SHP77 treated with DMSO at 0.1 percent for 48 hours (cell line): Measurements from ENCODE around the gene NLGN1.

ENCODE experiments used
- DNase-seq: peaks from one replicate; lab custom pipeline; 2025; lab: John Stamatoyannopoulos, UW

NLGN1 gene

GRCh38 chr3:173725507-173725906 is 328.0 kb downstream of the NLGN1 start:
- no peak for DNase-seq

- DNase-seq, result no peak
These were observed 332.8 kb downstream of the NLGN1 start for GRCh38 chr3:173730391-173730790.

- no peak for DNase-seq
These were observed 334.7 kb downstream of the NLGN1 start for GRCh38 chr3:173732237-173732636.

- DNase-seq, result no peak
These were observed 335.6 kb downstream of the NLGN1 start for GRCh38 chr3:173733029-173733652.

- no peak for DNase-seq
These were observed 336.9 kb downstream of the NLGN1 start for GRCh38 chr3:173734473-173734872.

- DNase-seq, result no peak
These were observed 337.4 kb downstream of the NLGN1 start for GRCh38 chr3:173734895-173735294.

- DNase-seq, result no peak
These were observed 338.3 kb downstream of the NLGN1 start for GRCh38 chr3:173735841-173736240.

GRCh38 chr3:173737167-173737808 is 339.7 kb downstream of the NLGN1 start:
- no peak for DNase-seq

GRCh38 chr3:173739726-173740125 is 342.2 kb downstream of the NLGN1 start:
- no peak for DNase-seq

- DNase-seq, result no peak
These were observed 344.9 kb downstream of the NLGN1 start for GRCh38 chr3:173742491-173742890.

GRCh38 chr3:173743111-173743510 is 345.6 kb downstream of the NLGN1 start:
- DNase-seq, result no peak

GRCh38 chr3:173743516-173743915 is 346.0 kb downstream of the NLGN1 start:
- DNase-seq, result no peak

- no peak for DNase-seq
These were observed 346.9 kb downstream of the NLGN1 start for GRCh38 chr3:173744479-173744878.

GRCh38 chr3:173744895-173745294 is 347.4 kb downstream of the NLGN1 start:
- no peak for DNase-seq

- no peak for DNase-seq
These were observed 348.6 kb downstream of the NLGN1 start for GRCh38 chr3:173745952-173746682.

- no peak for DNase-seq
These were observed 349.9 kb downstream of the NLGN1 start for GRCh38 chr3:173747427-173747826.

GRCh38 chr3:173748105-173748504 is 350.6 kb downstream of the NLGN1 start:
- DNase-seq, result no peak

- no peak for DNase-seq
These were observed 352.6 kb downstream of the NLGN1 start for GRCh38 chr3:173750095-173750494.

GRCh38 chr3:173750591-173750990 is 353.0 kb downstream of the NLGN1 start:
- DNase-seq, result no peak

GRCh38 chr3:173753593-173753992 is 356.0 kb downstream of the NLGN1 start:
- DNase-seq, result no peak

GRCh38 chr3:173755161-173755560 is 357.6 kb downstream of the NLGN1 start:
- no peak for DNase-seq

- no peak for DNase-seq
These were observed 363.6 kb downstream of the NLGN1 start for GRCh38 chr3:173761161-173761560.

- DNase-seq, result no peak
These were observed 365.0 kb downstream of the NLGN1 start for GRCh38 chr3:173762501-173762900.
